DOHH2 (cell line): ENCODE results near the gene SOX12.

Experiments
- CTCF ChIP-seq: fragments of 200-600 bp; sonication (generic); IDR thresholded peaks from one replicate; pipeline ENCODE4 v1.5.1; 2014; ENCODE audit warnings: antibody characterized with exemption, mild to moderate bottlenecking, low read depth, low read length; ENCODE audit not compliant: poor library complexity, severe bottlenecking
- EZH2phosphoT487 ChIP-seq: fragments of 200-600 bp; sonication (generic); IDR thresholded peaks from 2 replicates; pipeline ENCODE4 v1.6.1; 2017; ENCODE audit warnings: borderline replicate concordance, mild to moderate bottlenecking, antibody characterized with exemption, low read length, moderate library complexity, mixed read lengths

DNA sequence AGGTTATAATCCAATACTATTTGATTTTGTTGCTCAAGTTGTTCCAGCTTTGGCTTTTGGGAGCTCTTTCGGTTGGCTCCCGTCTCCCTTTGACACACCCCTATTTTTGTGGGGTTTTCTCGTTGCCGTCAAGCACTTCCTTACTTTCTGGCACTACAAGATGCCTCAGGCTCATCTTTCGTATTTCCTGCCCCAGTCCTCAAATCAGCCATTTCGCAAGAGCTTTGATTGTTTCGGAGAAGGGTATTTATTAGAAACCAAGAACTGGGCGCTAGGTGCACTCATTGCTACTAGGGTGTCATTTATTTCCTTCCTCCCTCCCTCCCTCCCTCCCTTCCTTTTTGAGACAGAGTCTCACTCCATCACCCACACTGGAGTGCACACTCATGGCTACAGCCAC, 13.3 kb upstream of the SOX12 start:
- TF ChIP-seq CTCF, result no peak
- TF ChIP-seq EZH2phosphoT487, result no peak
